ENCODE data around the gene USP49. TPM values are rescaled to one million over a fixed set of nuclear protein-coding genes. Genes with fewer than 3 reads are reported as not detected.

Gene USP49
- total and polyA plus RNA-seq, 2 of the 13 experiments (the other 11 are each of a cell fraction or from before 2014, with no cell fraction given), result 2.9 to 4.3 TPM

DNA sequence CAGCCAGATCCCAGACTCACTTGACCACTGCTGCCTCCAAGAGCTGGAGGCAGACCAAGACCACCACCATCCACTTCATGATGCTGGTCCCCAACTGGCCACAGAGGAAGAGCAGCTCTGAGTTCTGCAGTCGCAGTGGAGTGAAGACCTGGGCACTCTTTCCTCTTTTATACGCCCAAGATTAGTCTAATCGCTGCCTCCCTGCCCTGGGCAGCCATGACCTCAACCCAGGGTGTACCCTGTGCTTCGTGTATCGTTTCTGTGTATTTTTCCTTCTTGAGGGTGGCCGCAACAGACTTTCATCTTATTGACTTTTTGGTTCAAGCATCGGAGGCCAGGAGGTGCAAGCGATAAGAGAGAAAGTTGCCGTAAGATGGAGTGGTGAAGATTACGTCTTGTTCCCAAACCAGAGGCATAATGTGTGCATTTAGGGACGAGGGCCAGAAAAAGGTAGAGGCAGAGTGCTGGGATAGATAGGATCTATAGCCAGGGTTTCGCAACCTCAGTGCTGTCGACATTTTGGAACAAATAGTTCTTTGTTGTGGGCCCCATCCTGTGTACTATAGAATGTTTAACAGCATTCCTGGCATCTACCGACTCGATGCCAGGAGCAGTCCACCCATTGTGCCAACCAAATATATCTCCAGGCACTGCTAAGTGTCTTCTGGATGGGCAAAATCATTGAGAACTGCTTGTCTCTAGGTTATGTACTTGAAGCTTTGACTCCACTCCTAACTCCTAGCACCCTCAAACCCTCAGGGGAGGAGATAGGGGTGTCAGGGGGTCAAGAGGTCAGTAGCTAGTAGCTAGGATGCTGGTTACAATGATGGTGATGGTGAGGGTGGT is 147.7 kb downstream of the USP49 start, which contains the start of gene PGC (continued):
- TF ChIP-seq, protein P1, sequence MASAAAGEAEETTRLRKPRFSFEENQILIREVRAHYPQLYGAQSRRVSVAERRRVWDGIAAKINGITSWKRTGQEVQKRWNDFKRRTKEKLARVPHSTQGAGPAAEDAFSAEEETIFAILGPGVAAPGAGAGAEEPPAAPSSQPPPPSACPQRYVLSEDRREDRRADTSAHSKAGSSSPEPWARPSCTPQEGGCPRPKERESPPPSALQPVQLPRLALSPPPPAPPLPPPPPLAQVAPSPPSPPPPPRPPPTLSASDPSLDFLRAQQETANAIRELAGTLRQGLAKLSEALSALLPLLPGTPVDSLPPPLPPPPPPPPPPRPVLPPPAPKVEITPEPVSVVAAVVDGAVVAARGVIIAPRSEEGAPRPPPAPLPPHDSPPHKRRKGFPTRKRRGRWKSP (CRISPR knock-in tag; IDR thresholded peaks at IDR 0.05), result peak; percentile 90
- TF ChIP-seq MED1 (CRISPR knock-in tag; IDR thresholded peaks at IDR 0.05) (peak; percentile 80), HCFC1 (IDR thresholded peaks at IDR 0.05; ENCODE audit: low read depth, low read length) (no peak), FOXO1 (CRISPR knock-in tag; IDR thresholded peaks at IDR 0.05) (peak; percentile 92), ZNF367 (CRISPR knock-in tag; IDR thresholded peaks at IDR 0.05; ENCODE audit: borderline replicate concordance) (no peak), ZFP41 (CRISPR knock-in tag; IDR thresholded peaks at IDR 0.05; ENCODE audit: borderline replicate concordance) (peak; percentile 61; the same call in 1 of the 2 replicates), ELF3 (CRISPR knock-in tag; IDR thresholded peaks at IDR 0.05) (peak; percentile 64), ZBTB39 (CRISPR knock-in tag; IDR thresholded peaks at IDR 0.05) (no peak), ATF6 (CRISPR knock-in tag; conservative IDR thresholded peaks at IDR 0.05) (no peak), TAF15 (IDR thresholded peaks at IDR 0.05; ENCODE audit: low read depth, low read length, poor library complexity, severe bottlenecking) (no peak), ZSCAN30 (CRISPR knock-in tag; IDR thresholded peaks at IDR 0.05) (0 out of 2 replicates have a peak, but pooled peaks have one; percentile 72), ESRRA (CRISPR knock-in tag; IDR thresholded peaks at IDR 0.05; ENCODE audit: low read depth) (peak; percentile 88; the same call in 1 of the 2 replicates), ZNF816 (CRISPR knock-in tag; IDR thresholded peaks at IDR 0.05; ENCODE audit: borderline replicate concordance) (peak; percentile 66; the same call in 1 of the 2 replicates), YY1 (IDR thresholded peaks at IDR 0.05; ENCODE audit: insufficient read depth, insufficient replicate concordance, low read depth, low read length) (peak; percentile 62), POGZ (CRISPR knock-in tag; IDR thresholded peaks at IDR 0.05) (peak; percentile 75), KDM2A (CRISPR knock-in tag; IDR thresholded peaks at IDR 0.05; ENCODE audit: borderline replicate concordance, low read depth) (peak; percentile 55; the same call in 1 of the 2 replicates)
- TF ChIP-seq, protein P2, sequence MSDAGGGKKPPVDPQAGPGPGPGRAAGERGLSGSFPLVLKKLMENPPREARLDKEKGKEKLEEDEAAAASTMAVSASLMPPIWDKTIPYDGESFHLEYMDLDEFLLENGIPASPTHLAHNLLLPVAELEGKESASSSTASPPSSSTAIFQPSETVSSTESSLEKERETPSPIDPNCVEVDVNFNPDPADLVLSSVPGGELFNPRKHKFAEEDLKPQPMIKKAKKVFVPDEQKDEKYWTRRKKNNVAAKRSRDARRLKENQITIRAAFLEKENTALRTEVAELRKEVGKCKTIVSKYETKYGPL (CRISPR knock-in tag; IDR thresholded peaks at IDR 0.05), result no peak
- TF ChIP-seq, protein P3, sequence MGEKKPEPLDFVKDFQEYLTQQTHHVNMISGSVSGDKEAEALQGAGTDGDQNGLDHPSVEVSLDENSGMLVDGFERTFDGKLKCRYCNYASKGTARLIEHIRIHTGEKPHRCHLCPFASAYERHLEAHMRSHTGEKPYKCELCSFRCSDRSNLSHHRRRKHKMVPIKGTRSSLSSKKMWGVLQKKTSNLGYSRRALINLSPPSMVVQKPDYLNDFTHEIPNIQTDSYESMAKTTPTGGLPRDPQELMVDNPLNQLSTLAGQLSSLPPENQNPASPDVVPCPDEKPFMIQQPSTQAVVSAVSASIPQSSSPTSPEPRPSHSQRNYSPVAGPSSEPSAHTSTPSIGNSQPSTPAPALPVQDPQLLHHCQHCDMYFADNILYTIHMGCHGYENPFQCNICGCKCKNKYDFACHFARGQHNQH (CRISPR knock-in tag; IDR thresholded peaks at IDR 0.05), result peak; percentile 54; the same call in 1 of the 2 replicates
